HG03045 (cell line): ENCODE measurements around the gene MEIG1.
"Not testable (repeated sequence)": the region's sequence is repeated elsewhere in the genome, so short reads cannot be mapped to it uniquely, and the experiment has no call there.

Source experiments
- ATAC-seq: cut with Tn5 transposase; IDR thresholded peaks from one replicate; pipeline ENCODE4 v1.9.1; 2021; ENCODE audit warnings: mild to moderate bottlenecking, moderate library complexity; ENCODE audit not compliant: unreplicated experiment

MEIG1 gene, protein sequence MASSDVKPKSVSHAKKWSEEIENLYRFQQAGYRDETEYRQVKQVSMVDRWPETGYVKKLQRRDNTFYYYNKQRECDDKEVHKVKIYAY

DNA sequence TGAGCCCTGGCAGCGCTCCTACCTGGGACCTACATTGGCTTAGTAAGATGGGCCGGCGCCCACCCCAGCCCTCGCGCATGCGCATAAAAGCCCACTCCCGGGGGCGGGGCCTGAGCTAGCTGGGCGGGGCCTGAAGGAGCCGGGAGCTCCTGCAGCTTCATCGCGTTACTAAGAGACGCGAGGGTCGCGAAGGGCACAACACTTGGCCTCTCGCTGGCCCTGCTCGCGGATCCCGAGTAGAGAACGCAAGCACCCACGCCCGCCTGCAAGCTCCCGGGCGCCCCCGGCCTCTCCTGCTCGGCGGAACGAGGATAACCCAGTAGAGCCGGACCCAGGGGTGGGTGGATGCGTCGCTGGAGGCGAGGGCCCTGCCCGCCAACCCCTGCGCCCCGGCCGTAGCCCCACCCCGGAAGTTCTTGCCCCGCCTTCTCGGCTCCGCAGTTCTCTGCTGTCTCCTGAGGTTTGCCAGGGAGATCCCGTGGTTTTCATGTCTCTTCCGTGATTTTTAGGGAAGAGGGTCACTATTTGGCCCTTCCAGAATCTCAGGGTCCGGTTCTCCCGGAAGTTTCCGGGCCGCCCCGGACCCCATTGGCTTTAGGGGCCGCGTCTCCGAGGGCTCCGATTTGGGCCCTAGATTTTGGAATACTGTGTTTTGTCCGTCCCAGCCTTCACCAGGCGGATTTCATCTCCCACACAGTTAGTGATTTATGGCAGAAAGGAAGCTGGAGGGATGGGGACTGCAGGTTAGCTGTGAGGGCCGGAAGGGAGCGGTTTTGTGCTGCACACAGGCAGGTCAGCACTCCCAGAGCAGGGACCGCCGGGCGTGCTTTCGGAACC is at the start of gene MEIG1:
TSS of gene MEIG1 (plus strand) at position 168 of the 837 bp plus-strand sequence. CDS start 7,081 bp downstream, outside the sequence.
- peak; percentile 86 for ATAC-seq

DNA sequence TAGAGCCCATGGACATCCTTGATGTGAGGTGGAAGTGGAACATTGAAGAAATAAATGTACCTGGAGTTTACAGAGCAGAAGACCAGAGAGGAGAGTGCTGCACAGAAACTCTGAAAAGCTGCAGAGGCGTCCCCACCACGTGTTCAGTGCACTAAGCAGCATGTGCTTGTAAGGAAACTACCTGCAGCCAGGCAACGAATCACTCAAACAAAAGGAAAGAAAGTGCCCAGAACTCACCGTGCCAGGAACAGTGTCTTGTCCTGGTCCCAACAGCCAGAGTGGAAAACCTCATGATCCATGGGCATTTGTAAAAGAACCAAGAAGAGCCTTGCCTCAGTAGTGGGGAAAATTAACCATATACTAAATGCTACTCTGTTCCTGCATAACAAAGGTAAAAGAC is 48.2 kb upstream of the MEIG1 start:
- no peak for ATAC-seq

DNA sequence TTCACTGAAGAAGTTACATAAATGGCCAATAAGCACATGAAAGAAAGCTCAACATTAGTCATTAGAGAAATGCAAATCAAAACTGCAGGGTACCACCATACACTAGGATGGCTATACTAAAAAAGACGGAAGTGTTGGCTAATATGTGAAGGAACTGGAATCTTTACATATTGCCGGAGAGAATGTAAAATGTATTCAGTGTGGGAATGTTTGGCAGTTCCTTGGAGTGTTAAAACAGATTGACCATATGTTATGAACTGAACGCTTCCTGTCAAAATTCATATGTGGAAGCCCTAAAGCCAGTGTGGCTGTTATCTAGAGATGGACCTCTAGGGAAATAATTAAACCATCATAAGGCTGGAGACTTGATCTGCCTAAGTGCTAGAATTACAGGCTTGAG is 47.4 kb upstream of the MEIG1 start:
- no peak for ATAC-seq

DNA sequence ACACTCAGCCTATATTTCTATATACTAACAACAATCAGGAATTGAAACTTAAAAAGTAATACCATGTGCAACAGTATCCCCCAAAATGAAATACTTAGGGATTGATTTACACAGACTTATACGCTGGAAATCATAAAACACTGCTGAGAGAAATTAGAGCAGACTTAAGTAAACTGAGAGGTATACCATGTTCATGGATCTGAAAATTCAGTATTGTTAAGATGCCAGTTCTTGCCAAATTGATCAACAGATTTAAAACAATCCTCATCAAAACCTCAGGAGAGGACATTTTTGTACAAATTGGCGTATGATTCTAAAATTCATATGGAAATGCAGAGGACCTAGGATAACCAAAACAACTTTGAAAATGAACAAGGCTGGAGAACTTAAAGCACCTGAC is 42.6 kb upstream of the MEIG1 start:
- no peak for ATAC-seq

DNA sequence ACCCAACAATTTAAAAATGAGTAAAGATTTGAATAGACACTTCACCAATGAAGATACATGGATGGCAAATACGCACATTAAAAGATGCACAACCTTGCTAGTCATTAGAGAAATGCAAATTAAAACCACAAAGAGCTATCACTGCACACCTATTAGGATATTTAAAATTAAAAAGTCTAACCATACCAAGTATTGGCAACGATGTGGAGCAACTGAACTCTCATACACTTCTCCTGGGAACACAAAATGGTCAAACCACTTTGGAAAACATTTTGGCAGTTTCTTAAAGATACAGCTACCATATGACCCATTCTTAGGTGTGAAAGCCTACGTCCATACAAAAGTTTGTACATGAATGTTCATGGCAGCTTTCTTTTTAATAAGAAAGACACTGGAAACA is 41.4 kb upstream of the MEIG1 start:
- no peak for ATAC-seq

DNA sequence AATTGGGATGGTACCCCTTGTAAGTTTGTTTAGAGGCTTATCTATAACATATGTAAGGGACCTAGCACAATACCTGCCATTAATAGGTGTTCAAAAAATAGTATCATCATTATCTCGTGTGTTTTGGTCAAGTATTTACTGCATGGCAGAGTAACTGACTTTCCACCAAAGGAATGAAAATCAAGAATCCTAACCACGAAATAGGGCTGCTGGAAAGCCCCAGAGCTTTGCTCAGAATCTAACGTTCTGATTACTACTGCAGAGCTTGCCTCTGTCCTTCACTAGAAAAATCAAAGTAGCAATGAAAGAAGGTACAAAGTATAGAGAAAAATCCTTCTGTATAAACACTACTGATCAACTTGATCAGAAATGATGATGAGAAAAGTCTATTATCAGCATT is 40.2 kb upstream of the MEIG1 start:
- ATAC-seq = no peak

DNA sequence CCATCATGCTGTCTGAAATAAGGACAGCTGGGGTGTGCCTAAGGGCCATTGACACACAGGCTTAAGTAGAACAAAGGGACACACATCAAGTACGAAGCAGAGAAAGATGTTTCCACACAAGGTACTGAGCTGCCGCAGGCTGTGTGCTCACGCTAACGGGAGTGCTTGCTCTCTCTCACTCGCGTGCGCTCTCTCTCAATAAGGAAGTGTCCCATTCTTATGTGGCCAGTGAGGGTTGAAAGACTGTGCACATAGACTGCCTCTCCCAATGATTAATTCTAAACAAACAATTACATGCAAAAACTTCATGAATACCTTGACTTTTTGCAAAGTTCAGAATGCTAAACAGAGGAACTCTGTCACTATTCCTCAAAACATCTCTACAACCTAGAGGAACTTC is 35.2 kb upstream of the MEIG1 start:
- no peak for ATAC-seq

DNA sequence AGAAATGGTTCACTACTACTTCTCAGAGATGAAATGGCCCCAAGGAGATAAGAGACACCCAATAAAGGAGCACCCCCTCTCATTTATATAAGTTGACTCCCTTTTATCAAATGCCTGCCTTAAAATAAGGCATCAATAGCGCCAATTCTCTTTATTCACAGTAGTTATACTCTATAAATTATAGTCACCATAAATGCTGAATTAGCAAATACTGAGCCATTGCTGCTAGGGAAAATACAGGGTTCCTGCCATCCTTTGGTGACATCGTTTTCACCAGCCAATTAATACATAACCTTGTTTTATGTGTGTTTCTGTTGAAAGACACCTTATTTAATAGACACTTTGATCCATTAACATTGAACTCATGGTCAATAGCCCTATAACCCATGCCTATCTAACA is 33.9 kb upstream of the MEIG1 start:
- ATAC-seq = no peak

DNA sequence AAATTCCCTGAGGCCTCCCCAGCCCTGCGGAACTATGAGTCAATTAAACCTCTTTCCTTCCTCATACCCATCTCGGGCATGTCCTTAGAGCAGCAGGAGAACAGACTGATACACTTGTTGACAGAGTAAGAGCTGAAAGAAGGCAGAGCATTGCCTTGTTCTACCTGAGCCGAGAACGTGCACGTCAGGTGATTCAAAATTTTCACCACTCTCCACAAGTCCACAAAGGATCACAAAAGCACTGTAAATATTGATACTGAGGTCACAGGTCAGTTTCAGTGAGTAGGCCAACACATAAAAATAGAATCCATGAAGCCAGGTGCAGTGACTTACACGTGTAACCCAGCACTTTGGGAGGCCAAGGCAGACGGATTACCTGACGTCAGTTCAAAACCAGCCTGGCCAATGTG is 33.1 kb upstream of the MEIG1 start:
- no peak for ATAC-seq

DNA sequence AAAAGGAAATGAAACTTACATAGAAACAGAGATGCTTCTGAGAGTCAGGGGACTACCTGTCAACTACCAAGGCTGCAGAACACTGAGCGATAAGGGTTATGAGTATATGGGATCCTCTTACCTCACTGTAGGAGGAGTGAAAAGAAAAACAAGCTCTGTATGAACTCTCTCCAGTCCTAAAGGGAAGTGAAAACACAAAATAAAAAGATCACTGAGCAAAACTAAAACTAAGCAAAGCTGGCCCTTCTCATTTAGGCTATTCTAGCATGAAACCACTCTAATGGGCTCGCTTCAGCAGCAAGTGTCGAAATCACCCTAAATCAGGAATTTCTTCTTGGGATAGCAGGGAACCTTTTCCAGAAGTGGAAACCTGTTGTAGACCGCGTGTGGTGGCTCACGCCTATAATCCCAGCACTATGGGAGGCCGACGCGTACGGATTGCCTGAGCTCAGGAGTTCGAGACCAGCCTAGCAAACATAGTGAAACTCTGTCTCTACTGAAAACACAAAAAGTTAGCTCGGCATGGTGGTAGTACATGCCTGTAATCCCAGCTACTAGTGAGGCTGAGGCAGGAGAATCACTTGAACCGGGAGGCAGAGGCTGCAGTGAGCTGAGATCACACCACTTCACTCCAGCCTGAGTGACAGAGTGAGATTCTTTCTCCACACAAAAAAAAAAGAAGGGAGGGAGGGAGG is 32.3 kb upstream of the MEIG1 start:
- peak; percentile 95 for ATAC-seq

DNA sequence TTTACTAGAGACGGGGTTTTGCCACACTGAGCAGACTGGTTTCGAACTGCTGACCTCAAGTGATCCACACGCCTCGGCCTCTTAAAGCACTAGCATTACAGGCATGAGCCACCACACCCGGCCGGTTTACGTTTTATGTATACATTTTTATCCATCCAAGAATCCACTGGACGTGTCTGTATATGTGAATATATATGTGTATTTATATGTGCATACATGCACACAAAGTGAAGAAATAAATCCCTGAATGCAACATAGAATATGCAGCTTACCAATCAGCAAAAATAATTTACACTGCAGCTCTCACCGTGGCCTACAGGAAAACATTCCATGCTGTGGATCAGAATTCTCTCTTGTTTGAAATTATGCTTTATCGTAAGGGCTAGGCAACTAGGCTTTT is 28.6 kb upstream of the MEIG1 start:
- ATAC-seq = no peak

DNA sequence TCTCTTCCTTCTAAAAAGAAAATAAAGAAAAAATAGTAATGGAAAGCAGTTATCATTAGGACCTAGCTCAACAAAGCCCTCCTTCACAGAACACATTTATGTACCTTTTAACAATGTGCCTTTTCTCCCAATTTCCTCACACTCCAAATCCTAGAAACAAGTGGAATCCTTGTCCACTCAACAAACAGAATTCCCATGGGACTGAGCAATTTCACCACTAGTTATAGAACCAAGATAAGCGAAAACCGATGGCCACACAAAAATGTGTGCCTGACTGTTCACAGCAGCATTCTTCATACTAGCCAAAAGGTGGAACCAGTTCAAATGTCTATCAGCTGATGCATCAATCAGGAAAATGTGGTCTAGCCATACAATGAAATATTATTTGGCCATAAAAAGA is 22.6 kb upstream of the MEIG1 start:
- no peak for ATAC-seq

DNA sequence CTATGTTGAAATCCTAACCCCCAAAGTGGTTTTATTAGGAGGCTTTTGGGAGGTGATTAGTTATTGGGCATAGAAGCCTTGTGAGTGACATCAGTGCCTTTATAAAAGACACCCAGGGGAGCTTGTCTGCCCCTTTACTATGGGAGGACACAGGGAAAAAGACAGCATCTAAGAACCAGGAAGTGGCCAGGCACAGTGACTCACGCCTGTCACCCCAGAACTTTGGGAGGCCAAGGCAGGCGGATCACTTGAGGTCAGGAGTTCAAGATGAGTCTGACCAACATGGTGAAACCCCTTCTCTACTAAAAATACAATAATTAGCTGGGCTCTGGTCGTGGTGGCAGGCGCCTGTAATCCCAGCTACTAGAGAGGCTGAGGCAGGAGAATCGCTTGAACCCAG is 20.2 kb upstream of the MEIG1 start:
- ATAC-seq = not testable (repeated sequence)

DNA sequence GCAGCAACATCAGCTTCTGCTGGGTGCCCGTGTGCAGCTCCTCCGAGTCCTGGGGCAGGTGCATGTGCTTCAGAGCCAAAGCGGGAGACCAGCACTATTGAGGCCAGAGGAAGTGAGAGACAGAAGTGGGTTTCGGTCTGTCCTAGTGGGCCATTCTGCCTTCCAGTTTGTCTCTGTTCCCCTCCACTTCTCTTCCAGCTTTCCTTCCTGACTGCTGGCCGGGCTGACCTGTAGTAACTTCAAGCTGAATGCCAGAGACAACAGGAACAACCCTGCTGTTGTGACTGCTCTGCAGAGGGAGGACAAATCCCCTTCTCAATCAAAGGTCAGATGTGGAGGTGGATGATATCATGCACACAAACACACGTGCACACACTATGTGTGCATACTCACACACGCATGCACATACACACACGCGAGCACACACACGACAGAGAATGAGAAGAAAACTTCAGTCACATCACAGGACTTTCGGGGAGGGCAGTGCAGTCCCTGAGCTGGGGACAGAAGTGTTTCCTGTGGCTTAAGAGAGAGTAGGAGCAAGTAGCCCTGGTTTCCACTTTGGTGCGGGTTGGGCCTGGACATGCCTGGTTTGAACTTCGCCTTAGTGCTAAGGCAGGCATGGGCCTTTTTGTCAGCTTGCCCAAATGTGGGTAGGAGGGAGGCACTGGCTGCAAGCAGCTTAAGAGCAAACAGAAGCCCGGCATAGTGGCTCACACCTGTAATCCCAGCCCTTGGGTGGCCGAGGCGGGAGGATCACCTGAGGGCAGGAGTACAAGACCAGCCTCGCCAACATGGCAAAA is 16.8 kb upstream of the MEIG1 start:
- ATAC-seq = peak; percentile 92

DNA sequence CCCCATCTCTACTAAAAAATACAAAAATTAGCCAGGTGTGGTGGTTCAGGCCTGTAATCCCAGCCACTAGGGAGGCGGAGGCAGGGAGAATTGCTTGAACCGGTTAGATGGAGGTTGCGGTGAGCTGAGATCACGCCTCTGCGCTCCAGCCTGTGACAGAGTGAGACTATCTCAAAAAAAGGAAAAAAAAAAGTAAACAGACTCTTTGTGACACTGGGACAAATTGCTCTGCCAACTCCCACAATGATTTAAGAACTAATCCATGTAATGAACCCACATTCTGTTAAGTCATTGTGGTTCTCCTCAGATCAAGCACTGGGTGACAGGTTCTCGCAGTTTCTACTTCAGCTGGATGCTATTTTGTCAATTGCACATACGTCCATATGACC is 16.2 kb upstream of the MEIG1 start:
- not testable (repeated sequence) for ATAC-seq

DNA sequence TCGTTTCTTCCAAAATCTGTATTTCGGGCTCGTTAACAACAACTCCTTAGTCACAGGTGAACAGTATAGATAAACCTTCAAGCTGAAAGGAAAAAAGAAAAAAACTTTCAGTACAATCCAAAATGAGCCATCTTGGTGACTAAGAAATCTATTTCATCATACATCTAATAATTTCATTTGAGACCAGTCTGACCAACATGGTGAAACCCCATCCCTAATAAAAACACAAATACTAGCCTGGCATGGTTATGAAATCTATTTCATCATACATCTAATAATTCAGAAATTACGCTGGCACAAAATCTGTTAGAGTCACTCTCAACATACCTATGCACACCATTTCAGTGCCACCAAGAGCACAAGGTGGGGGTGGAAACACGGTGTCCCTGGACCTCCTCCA is 14.1 kb upstream of the MEIG1 start:
- ATAC-seq = no peak

DNA sequence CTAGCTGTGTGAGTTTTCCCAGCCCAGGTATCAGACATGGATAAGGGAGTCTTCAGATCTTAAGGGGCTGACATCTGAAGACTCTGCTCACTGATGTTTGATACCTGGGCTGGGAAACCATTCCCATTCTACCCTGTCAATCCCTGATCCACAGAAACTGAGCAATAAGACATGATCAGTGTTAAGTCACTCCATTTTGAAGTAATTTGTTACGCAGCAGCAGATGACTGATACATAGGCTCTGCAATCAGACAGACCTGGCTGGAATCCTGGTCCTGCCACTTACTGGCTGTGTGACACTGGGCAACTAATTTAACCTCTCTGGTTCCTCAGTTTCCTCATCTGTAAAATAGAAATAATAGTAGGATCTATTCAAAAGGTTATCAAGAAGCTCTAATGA is 11.9 kb upstream of the MEIG1 start:
- ATAC-seq = no peak

DNA sequence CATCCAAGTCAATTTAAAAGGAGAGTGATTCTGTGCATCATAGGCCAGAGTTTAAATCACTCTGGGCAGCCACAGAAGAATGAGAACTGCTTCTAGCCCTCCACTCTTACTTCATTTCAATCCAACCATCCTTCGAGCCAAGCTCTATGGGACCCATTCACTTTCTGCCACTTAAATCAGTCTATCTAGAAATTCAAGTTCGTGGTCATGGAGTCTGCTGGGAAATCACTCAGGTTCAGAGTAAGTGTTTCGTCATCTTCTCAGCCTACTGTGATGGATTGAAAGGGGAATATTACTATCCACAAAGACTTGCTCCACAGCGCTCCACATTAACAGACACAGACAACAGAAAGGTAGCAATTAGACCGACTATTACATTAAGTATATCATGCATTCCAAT is 9.9 kb upstream of the MEIG1 start:
- no peak for ATAC-seq

DNA sequence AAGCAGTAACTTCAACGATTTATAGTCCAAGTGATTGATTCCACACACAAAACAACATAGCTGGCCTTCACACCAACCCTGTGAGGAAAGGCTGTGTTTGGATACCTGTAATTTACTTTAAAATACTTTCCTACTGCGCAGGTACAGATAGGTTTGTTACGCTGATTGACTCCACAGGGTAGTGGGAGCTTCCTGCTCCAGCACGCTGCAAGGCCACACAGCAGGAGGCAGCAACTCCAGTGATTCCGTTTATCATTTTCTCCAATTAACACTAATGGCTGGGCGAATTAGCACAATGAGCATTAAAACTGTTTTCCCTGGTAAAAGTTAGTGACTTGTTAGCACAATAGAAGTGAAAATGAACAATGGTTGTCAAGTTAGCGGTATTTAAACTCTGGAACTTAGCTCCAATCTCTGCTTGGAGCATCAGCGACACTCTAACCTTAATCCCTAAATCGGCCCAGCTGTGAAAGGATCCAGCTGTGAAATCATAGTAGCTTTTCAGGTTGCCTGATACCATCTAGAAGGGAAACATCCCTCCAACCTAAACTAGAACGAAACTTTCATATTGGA is 6.3 kb upstream of the MEIG1 start:
- no peak for ATAC-seq

DNA sequence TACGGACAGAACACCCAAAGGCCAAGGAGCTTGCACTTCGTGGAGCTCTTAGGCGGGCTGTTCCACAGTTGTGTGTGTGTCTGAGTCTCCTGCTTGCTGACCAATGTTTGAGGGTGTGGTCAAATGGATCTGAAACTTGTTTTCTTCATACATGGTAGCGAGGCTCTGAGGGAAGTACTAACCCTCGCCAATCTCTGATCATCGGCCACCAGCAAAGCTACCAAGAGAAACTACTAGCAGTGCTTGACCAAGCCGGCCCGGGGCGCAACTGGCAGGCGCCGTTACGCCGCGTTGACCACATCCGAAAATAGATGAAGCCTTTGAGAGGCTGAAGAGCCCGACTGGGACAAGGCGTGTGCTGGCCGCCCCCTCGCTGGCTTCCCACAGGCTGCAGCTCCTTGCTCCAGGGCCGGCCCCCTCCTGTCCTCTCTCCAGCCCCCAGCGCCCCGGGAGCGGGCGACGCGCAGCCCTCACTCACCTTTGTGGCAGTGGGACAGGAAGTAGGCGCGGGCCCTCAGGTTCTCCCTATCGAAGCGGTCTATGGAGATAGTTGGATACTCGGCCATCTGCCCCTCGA is 5.7 kb upstream of the MEIG1 start:
- peak; percentile 31 for ATAC-seq
